Measurements from ENCODE around the gene XRN2.
A peak's percentile ranks its signal among the peaks of the same experiment; 100 is the strongest.
"Not testable (repeated sequence)": the region's sequence is repeated elsewhere in the genome, so short reads cannot be mapped to it uniquely, and the experiment has no call there.

Gene XRN2

GRCh38 chr20:21396599-21397340, 93.6 kb downstream of the XRN2 start:
- H3K36me3 ChIP-seq (ENCODE audit: control insufficient read depth, insufficient read depth, low read length) = no peaks in the 10 kb centered on the region
- H3K27ac ChIP-seq (ENCODE audit: low read depth, low read length) = no peak overlapping the region
- peaks cover 14% of the 10 kb centered on the region for H3K4me1 ChIP-seq (ENCODE audit: control insufficient read depth, insufficient read depth, low read length)
- no peaks in the 10 kb centered on the region for H3K9me3 ChIP-seq (ENCODE audit: control insufficient read depth, insufficient read depth, low read length)
- no peak overlapping the region for H3K9ac ChIP-seq (ENCODE audit: low read depth, low read length)
- H3K27me3 ChIP-seq (ENCODE audit: control insufficient read depth, insufficient read depth, low read length) = peaks cover 100% of the 10 kb centered on the region
- H3K4me3 ChIP-seq (ENCODE audit: low read depth, low read length) = peak overlapping the region; percentile 50; the same call in 1 of the 2 replicates

- Histone ChIP-seq H3K4me1 (ENCODE audit: control insufficient read depth, insufficient read depth, low read length) (peaks cover 7% of the 10 kb centered on the region), H3K27ac (ENCODE audit: low read depth, low read length) (no peak within 1 kb of the TSS), H3K4me3 (ENCODE audit: low read depth, low read length) (peak within 1 kb of the TSS; percentile 50; the same call in 1 of the 2 replicates), H3K9ac (ENCODE audit: low read depth, low read length) (no peak within 1 kb of the TSS), H3K27me3 (ENCODE audit: control insufficient read depth, insufficient read depth, low read length) (peaks cover 100% of the 10 kb centered on the region), H3K36me3 (ENCODE audit: control insufficient read depth, insufficient read depth, low read length) (no peaks in the 10 kb centered on the region), H3K9me3 (ENCODE audit: control insufficient read depth, insufficient read depth, low read length) (no peaks in the 10 kb centered on the region)
Observed at GRCh38 chr20:21397341-21398108, 94.4 kb downstream of the XRN2 start, which contains the start of gene NKX2-4. NKX2-4 (minus strand) TSS chr20:21397526; CDS start chr20:21397399, 127 bp downstream.

GRCh38 chr20:21398109-21399004, 95.2 kb downstream of the XRN2 start:
- H3K4me1 ChIP-seq (ENCODE audit: control insufficient read depth, insufficient read depth, low read length) = 0 out of 2 replicates have a peak, but pooled peaks cover 4% of the 10 kb centered on the region

GRCh38 chr20:21399005-21399475, 95.9 kb downstream of the XRN2 start:
- no peak overlapping the region for H3K27ac ChIP-seq (ENCODE audit: low read depth, low read length)
- no peaks in the 10 kb centered on the region for H3K9me3 ChIP-seq (ENCODE audit: control insufficient read depth, insufficient read depth, low read length)
- no peak overlapping the region for H3K9ac ChIP-seq (ENCODE audit: low read depth, low read length)
- H3K36me3 ChIP-seq (ENCODE audit: control insufficient read depth, insufficient read depth, low read length) = no peaks in the 10 kb centered on the region
- peaks cover 92% of the 10 kb centered on the region for H3K27me3 ChIP-seq (ENCODE audit: control insufficient read depth, insufficient read depth, low read length)
- H3K4me1 ChIP-seq (ENCODE audit: control insufficient read depth, insufficient read depth, low read length) = 0 out of 2 replicates have a peak, but pooled peaks cover 4% of the 10 kb centered on the region
- H3K4me3 ChIP-seq (ENCODE audit: low read depth, low read length) = no peak overlapping the region

More at GRCh38 chr20:21398109-21399004, 95.2 kb downstream of the XRN2 start:
- no peak overlapping the region for H3K9ac ChIP-seq (ENCODE audit: low read depth, low read length)
- H3K4me3 ChIP-seq (ENCODE audit: low read depth, low read length) = no peak overlapping the region
- H3K27me3 ChIP-seq (ENCODE audit: control insufficient read depth, insufficient read depth, low read length) = peaks cover 99% of the 10 kb centered on the region
- no peaks in the 10 kb centered on the region for H3K9me3 ChIP-seq (ENCODE audit: control insufficient read depth, insufficient read depth, low read length)
- no peaks in the 10 kb centered on the region for H3K36me3 ChIP-seq (ENCODE audit: control insufficient read depth, insufficient read depth, low read length)
- H3K27ac ChIP-seq (ENCODE audit: low read depth, low read length) = no peak overlapping the region

GRCh38 chr20:21411725-21412124, 108.6 kb downstream of the XRN2 start:
- Histone ChIP-seq H3K36me3 (ENCODE audit: control insufficient read depth, insufficient read depth, low read length) (no peaks in the 10 kb centered on the region), H3K9me3 (ENCODE audit: control insufficient read depth, insufficient read depth, low read length) (no peaks in the 10 kb centered on the region), H3K27me3 (ENCODE audit: control insufficient read depth, insufficient read depth, low read length) (no peaks in the 10 kb centered on the region), H3K4me1 (ENCODE audit: control insufficient read depth, insufficient read depth, low read length) (no peaks in the 10 kb centered on the region), H3K4me3 (ENCODE audit: low read depth, low read length) (no peak overlapping the region), H3K27ac (ENCODE audit: low read depth, low read length) (no peak overlapping the region), H3K9ac (ENCODE audit: low read depth, low read length) (no peak overlapping the region)

GRCh38 chr20:21413996-21414395, 110.9 kb downstream of the XRN2 start:
- not testable (repeated sequence) for H3K9ac ChIP-seq (ENCODE audit: low read depth, low read length); H3K4me3 ChIP-seq (ENCODE audit: low read depth, low read length); H3K27me3 ChIP-seq (ENCODE audit: control insufficient read depth, insufficient read depth, low read length); H3K27ac ChIP-seq (ENCODE audit: low read depth, low read length); H3K36me3 ChIP-seq (ENCODE audit: control insufficient read depth, insufficient read depth, low read length); H3K4me1 ChIP-seq (ENCODE audit: control insufficient read depth, insufficient read depth, low read length); H3K9me3 ChIP-seq (ENCODE audit: control insufficient read depth, insufficient read depth, low read length)

GRCh38 chr20:21419147-21419546, 116.0 kb downstream of the XRN2 start:
- not testable (repeated sequence) for H3K4me1 ChIP-seq (ENCODE audit: control insufficient read depth, insufficient read depth, low read length); H3K4me3 ChIP-seq (ENCODE audit: low read depth, low read length); H3K9me3 ChIP-seq (ENCODE audit: control insufficient read depth, insufficient read depth, low read length); H3K36me3 ChIP-seq (ENCODE audit: control insufficient read depth, insufficient read depth, low read length); H3K27me3 ChIP-seq (ENCODE audit: control insufficient read depth, insufficient read depth, low read length); H3K9ac ChIP-seq (ENCODE audit: low read depth, low read length); H3K27ac ChIP-seq (ENCODE audit: low read depth, low read length)

- Histone ChIP-seq H3K36me3 (ENCODE audit: control insufficient read depth, insufficient read depth, low read length) (no peaks in the 10 kb centered on the region), H3K27ac (ENCODE audit: low read depth, low read length) (no peak overlapping the region), H3K4me3 (ENCODE audit: low read depth, low read length) (no peak overlapping the region), H3K4me1 (ENCODE audit: control insufficient read depth, insufficient read depth, low read length) (no peaks in the 10 kb centered on the region), H3K9ac (ENCODE audit: low read depth, low read length) (no peak overlapping the region), H3K27me3 (ENCODE audit: control insufficient read depth, insufficient read depth, low read length) (no peaks in the 10 kb centered on the region), H3K9me3 (ENCODE audit: control insufficient read depth, insufficient read depth, low read length) (no peaks in the 10 kb centered on the region; the same call in 1 of the 2 replicates)
Observed at GRCh38 chr20:21421601-21422236, 118.6 kb downstream of the XRN2 start.

- H3K36me3 ChIP-seq (ENCODE audit: control insufficient read depth, insufficient read depth, low read length); H3K9ac ChIP-seq (ENCODE audit: low read depth, low read length); H3K27me3 ChIP-seq (ENCODE audit: control insufficient read depth, insufficient read depth, low read length); H3K4me3 ChIP-seq (ENCODE audit: low read depth, low read length); H3K9me3 ChIP-seq (ENCODE audit: control insufficient read depth, insufficient read depth, low read length); H3K4me1 ChIP-seq (ENCODE audit: control insufficient read depth, insufficient read depth, low read length); H3K27ac ChIP-seq (ENCODE audit: low read depth, low read length): not testable (repeated sequence)
Observed at GRCh38 chr20:21423712-21424111, 120.6 kb downstream of the XRN2 start.

- Histone ChIP-seq H3K9ac (ENCODE audit: low read depth, low read length) (no peak overlapping the region), H3K4me3 (ENCODE audit: low read depth, low read length) (no peak overlapping the region), H3K9me3 (ENCODE audit: control insufficient read depth, insufficient read depth, low read length) (no peaks in the 10 kb centered on the region; the same call in 1 of the 2 replicates), H3K27ac (ENCODE audit: low read depth, low read length) (no peak overlapping the region), H3K36me3 (ENCODE audit: control insufficient read depth, insufficient read depth, low read length) (no peaks in the 10 kb centered on the region), H3K4me1 (ENCODE audit: control insufficient read depth, insufficient read depth, low read length) (no peaks in the 10 kb centered on the region), H3K27me3 (ENCODE audit: control insufficient read depth, insufficient read depth, low read length) (no peaks in the 10 kb centered on the region)
Observed at GRCh38 chr20:21424846-21425245, 121.7 kb downstream of the XRN2 start.
